Activated T-helper 1 cell treated with anti-CD3 and anti-CD28 coated beads, Interleukin-12 subunit alpha, Interleukin-12 subunit beta, Interleukin-2, Interleukin-4 antibody, amounts not matched to agents 30 ng/mL and 10 ng/mL and 1 ng/mL, durations not matched to agents 14 hours and 24 hours and 36 hours (primary cell): ENCODE measurements around the gene ZNF536. TPM values are rescaled to one million over a fixed set of nuclear protein-coding genes. Genes with fewer than 3 reads are reported as not detected.

Experiments
- DNase-seq: peaks from one replicate; pipeline ENCODE4 v3.0.0; 2021; ENCODE audit warnings: low spot score
- H3K27ac Mint-ChIP-seq: one replicate; pipeline ENCODE4 v1.8.0; 2021; ENCODE audit warnings: mild to moderate bottlenecking, mixed read lengths
- H3K27me3 Mint-ChIP-seq: one replicate; pipeline ENCODE4 v1.8.0; 2022; ENCODE audit warnings: mild to moderate bottlenecking, moderate library complexity, mixed read lengths; ENCODE audit not compliant: insufficient read depth
- H3K36me3 Mint-ChIP-seq: one replicate; pipeline ENCODE4 v1.8.0; 2021; ENCODE audit warnings: low read depth, mixed read lengths
- H3K4me1 Mint-ChIP-seq: one replicate; pipeline ENCODE4 v1.8.0; 2021; ENCODE audit warnings: low read depth, mixed read lengths
- H3K4me3 Mint-ChIP-seq: one replicate; pipeline ENCODE4 v1.8.0; 2021; ENCODE audit warnings: mild to moderate bottlenecking, moderate library complexity, mixed read lengths
- H3K9me3 Mint-ChIP-seq: one replicate; pipeline ENCODE4 v1.8.0; 2021; ENCODE audit warnings: mixed read lengths
- intact Hi-C: fragments of 100-400 bp; cut with micrococcal nuclease; formaldehyde crosslinking; loops from one replicate; pipeline ENCODE4 v1.15.1; 2024
- total RNA-seq: library from RNA; stranded (reverse); gene quantifications from 2 replicates; pipeline ENCODE4 v1.2.3, GENCODE V29; 2022

The ZNF536 gene
- total RNA-seq, 1 donor from 2014 or later, result not detected

DNA sequence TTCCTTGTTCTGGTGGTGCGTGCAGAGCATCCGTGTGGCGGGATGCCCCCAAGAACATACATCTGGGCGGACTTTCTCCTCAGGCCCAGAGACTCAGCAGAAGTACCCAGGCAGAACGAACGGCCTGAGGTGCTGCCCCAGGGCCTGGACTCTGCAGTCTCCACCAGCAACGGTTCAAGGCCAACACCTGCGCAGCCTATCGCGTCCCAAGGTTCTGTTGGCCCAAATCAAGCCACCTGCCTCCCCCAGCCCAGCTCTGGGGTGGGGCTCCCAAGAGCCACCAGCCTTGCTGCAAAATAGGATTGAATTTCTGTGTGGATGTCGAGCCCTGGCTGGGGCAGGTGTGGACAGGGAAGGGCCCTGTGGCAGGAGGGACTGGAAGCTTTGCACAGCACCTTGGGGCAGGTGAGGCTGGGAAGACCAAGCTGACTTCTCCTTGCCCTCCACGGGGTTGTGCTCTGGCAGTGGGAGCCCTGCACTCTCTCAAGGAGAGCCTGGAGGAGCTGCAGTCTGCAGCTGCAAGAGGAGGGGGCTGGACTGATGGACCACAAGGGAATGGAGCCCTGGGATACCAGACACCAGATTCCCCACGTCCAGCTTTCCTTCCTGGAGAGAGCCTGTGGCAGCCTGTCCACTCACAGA lies 146.9 kb downstream of the ZNF536 start:
- H3K36me3 Mint-ChIP-seq, result no peaks in the 10 kb centered on the region

DNA sequence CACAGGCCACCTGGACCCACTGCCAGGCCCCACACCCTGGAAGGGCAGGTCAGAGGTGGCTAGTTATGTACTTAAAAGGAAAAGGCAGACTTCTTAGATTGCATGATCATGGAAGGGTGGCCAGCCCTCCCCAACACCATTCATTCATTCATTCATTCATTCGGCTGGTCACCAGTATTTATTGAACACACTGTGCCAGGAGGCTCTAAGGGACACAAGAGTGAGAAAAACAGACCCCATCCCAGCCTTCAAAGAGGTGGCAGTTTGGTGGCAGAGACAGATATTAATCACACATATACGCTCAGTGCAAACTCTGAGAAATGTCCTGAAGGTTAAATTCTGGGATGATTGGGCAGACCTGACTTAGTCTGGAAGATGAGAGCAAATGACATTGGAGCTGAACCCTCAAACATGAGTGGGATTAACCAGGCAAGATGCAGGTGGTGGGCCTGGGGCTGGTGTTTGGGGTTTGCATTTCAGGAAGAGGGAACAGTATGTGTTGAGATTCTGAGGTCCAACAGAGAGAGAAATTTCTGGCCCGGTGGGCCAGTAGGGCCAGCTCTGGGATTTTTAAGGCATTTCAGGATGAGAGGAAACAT lies 147.5 kb downstream of the ZNF536 start:
- no peak overlapping the region for H3K27ac Mint-ChIP-seq
- intact Hi-C loops, result no loop called here
- H3K9me3 Mint-ChIP-seq, result no peaks in the 10 kb centered on the region
- no peak for DNase-seq
- H3K4me1 Mint-ChIP-seq, result no peaks in the 10 kb centered on the region
- H3K4me3 Mint-ChIP-seq, result no peak overlapping the region
- no peaks in the 10 kb centered on the region for H3K27me3 Mint-ChIP-seq
- H3K36me3 Mint-ChIP-seq, result no peaks in the 10 kb centered on the region

More for the DNA sequence above, 146.9 kb downstream of the ZNF536 start:
- DNase-seq, result no peak
- no peaks in the 10 kb centered on the region for H3K4me1 Mint-ChIP-seq
- H3K9me3 Mint-ChIP-seq, result no peaks in the 10 kb centered on the region
- H3K4me3 Mint-ChIP-seq, result no peak overlapping the region
- intact Hi-C loops, result no loop called here
- no peaks in the 10 kb centered on the region for H3K27me3 Mint-ChIP-seq
- H3K27ac Mint-ChIP-seq, result no peak overlapping the region

DNA sequence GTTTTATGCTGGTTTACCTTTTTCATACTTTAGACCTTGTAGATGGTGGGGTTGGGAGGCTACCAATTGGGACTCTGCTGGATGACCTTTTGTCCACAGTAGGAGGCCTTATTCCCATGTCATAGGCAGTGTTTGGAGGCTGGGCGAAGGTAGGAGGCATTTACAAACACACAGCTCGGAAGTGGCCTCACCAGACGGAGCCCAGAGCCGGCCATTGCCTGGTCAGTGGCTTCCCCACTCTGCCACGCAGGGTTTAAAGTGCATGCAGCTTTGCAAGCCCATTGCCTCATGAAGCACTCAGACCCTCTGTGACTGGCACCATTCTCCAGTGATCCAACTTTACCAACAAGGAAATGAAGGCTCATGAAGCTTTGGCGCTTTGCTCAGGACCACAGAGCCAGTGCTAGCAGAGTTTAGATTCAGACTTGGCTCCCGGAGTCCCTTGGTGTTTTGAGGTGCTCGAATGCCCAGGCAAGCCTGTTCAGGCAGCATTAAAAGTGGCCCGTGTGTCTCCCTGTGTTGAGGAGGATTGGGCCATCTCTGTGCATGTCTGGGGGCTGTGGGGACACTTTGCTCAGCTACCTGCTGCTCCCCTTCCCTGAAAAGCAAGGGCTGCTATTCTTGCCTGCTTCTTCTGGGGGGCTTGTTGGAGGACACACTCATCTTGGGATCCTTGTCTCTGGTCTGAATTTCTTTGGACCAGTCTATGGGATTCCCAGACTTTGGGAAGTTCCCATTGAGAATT lies 148.7 kb downstream of the ZNF536 start:
- Mint-ChIP-seq H3K27ac (no peak overlapping the region), H3K4me1 (no peaks in the 10 kb centered on the region), H3K27me3 (no peaks in the 10 kb centered on the region), H3K9me3 (no peaks in the 10 kb centered on the region), H3K36me3 (no peaks in the 10 kb centered on the region), H3K4me3 (no peak overlapping the region)
- no peak for DNase-seq
- intact Hi-C loops, result no loop called here

DNA sequence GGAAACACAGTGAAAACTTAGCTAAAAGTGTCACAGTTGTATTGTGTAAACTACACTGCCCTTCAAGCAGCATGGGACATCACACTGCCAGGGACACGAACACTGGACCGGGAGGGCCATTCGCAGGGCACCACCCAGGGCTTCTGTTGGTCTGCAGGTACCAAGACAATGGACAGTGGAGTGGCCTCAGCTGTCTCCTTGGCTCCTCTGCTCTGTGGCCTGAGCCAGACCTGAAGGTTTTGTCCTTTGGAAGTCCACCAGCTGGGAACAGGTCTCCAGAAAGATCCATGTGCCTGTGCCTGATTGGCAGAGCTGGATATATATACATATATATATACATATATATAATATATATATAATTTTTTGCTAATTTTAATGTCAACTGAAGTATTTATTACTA lies 149.8 kb downstream of the ZNF536 start:
- Mint-ChIP-seq H3K27ac (no peak overlapping the region), H3K9me3 (no peaks in the 10 kb centered on the region), H3K27me3 (no peaks in the 10 kb centered on the region), H3K36me3 (no peaks in the 10 kb centered on the region), H3K4me1 (no peaks in the 10 kb centered on the region), H3K4me3 (no peak overlapping the region)
- DNase-seq, result no peak
- intact Hi-C loops, result no loop called here

DNA sequence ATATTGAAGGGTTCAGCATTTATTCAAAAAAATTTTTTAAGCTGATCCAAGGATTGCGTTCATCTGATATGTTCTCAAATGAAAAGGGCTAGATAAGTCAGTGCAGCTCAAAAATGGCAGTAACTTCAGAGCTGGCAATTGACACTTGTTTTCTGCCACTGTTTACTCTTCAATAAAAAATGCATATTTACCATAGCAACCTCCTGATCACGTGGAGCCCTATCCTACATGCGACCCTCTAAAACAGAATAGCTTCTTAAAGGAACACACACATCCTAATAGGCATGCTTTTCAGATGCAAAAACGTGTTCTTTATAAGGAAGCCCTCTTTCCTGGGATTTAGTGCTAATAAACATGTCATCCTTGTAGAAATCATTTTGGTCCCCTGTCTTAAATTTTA lies 150.2 kb downstream of the ZNF536 start:
- intact Hi-C loops, result no loop called here
- H3K9me3 Mint-ChIP-seq, result no peaks in the 10 kb centered on the region
- no peaks in the 10 kb centered on the region for H3K4me1 Mint-ChIP-seq
- no peaks in the 10 kb centered on the region for H3K27me3 Mint-ChIP-seq
- H3K36me3 Mint-ChIP-seq, result no peaks in the 10 kb centered on the region
- H3K27ac Mint-ChIP-seq, result no peak overlapping the region
- H3K4me3 Mint-ChIP-seq, result no peak overlapping the region
- no peak for DNase-seq

DNA sequence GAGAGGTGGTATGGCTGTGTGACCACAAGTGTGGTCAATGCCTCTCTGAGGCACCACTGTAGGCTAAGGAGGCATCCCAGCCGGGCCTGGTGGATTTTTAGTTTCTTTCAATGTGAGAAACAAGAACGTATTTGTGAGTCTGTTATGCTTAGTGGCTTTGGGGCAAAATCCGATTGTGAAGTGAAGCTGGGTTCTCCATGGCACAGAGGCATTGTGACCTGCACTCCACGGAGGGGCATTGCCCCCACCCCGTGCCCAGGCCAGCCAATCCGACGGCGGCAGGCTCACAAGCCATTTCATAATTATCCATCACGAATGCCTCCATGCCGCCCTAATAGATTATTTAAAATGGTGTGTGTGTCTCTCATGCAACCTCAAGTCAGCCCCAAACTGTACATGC lies 151.6 kb downstream of the ZNF536 start:
- H3K4me3 Mint-ChIP-seq, result no peak overlapping the region
- no peak for DNase-seq
- H3K27me3 Mint-ChIP-seq, result no peaks in the 10 kb centered on the region
- no peaks in the 10 kb centered on the region for H3K36me3 Mint-ChIP-seq
- H3K4me1 Mint-ChIP-seq, result no peaks in the 10 kb centered on the region
- H3K27ac Mint-ChIP-seq, result no peak overlapping the region
- intact Hi-C loops, result no loop called here
- H3K9me3 Mint-ChIP-seq, result no peaks in the 10 kb centered on the region

DNA sequence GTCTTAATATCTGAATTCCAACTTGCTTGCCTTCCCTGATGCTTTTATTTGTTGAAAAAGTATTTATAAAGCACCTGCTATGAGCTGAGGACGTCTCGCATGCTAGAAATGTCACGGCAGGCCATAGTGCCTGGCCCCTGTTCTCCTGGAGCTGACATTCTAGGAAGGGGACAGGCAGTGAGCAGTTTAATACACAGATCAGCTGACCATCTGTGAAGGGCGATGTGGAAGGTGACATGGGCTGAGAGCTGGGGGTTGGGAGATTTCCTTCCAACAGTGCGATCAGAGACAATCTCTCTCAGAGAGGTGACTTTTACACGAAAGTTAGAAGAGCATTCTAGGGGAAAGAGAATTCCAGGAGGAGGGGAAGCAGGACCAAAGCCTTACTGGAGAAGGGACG lies 153.2 kb downstream of the ZNF536 start:
- Mint-ChIP-seq H3K4me3 (no peak overlapping the region), H3K27ac (no peak overlapping the region), H3K36me3 (no peaks in the 10 kb centered on the region), H3K27me3 (no peaks in the 10 kb centered on the region), H3K4me1 (no peaks in the 10 kb centered on the region), H3K9me3 (no peaks in the 10 kb centered on the region)
- intact Hi-C loops, result no loop called here
- DNase-seq, result no peak

DNA sequence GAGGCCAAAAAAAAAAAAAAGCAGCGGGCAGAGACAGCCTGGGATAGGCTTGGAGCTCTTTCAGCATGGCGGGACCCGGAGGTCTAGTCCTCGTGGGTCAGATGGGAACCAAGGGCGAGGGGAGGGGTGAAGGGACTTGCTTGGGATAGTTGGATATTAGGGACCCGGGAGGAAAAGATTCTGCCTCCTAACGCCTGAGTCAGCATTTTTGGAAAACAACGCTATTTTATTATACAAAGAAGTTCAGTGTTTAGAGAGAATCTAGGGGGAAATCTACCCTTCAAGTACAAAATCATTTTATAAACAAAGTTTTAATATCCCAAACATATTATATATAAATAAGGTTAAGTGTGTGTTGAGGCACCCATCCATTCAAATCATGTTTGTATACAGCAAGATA lies 156.7 kb downstream of the ZNF536 start:
- Mint-ChIP-seq H3K4me3 (no peak overlapping the region), H3K27me3 (no peaks in the 10 kb centered on the region), H3K27ac (no peak overlapping the region), H3K9me3 (no peaks in the 10 kb centered on the region), H3K4me1 (no peaks in the 10 kb centered on the region), H3K36me3 (no peaks in the 10 kb centered on the region)
- no peak for DNase-seq
- intact Hi-C loops, result no loop called here

DNA sequence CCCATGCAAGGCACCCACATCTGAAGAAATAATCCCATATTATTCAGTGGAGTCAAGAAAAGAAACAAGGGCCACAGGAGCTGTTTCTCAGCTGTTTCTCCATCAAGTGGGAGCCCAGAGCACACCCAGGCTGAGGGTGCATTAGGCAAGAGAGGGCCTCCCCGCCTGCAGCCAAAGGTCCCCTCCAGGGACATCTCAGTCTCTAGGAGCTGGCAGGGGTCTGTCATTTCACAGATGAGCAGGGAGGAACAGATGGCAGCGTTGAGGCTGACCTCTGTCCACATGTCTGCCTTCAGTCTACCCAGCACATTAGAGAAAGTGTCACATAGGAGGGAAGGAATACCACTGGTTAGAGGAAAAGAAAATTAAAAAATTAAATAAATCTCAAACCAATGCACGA lies 157.7 kb downstream of the ZNF536 start:
- DNase-seq, result no peak
- Mint-ChIP-seq H3K27ac (no peak overlapping the region), H3K4me3 (no peak overlapping the region), H3K27me3 (no peaks in the 10 kb centered on the region), H3K9me3 (no peaks in the 10 kb centered on the region), H3K36me3 (no peaks in the 10 kb centered on the region), H3K4me1 (no peaks in the 10 kb centered on the region)
- intact Hi-C loops, result no loop called here

DNA sequence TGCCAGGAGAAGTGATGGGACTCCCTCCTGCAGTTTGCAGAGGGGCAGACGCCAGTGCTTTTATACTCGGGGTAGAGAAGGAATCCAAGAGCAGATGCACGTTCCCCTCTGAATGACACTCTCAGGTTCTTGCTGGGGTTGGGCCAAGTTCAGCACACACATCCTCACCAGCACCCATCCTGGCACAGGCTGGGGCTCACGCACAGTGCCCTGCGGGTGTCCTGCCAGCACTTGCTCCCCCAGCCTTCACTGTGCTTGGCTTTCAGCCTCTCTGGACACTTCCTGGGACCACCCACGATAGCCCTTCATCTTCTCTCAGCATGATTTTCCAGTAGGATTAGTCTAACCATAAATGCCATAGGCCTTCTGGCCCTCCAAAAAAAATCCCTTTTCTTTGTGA lies 158.6 kb downstream of the ZNF536 start:
- Mint-ChIP-seq H3K27ac (no peak overlapping the region), H3K4me1 (no peaks in the 10 kb centered on the region), H3K4me3 (no peak overlapping the region), H3K36me3 (no peaks in the 10 kb centered on the region), H3K9me3 (no peaks in the 10 kb centered on the region), H3K27me3 (no peaks in the 10 kb centered on the region)
- DNase-seq, result no peak
- intact Hi-C loops, result no loop called here

DNA sequence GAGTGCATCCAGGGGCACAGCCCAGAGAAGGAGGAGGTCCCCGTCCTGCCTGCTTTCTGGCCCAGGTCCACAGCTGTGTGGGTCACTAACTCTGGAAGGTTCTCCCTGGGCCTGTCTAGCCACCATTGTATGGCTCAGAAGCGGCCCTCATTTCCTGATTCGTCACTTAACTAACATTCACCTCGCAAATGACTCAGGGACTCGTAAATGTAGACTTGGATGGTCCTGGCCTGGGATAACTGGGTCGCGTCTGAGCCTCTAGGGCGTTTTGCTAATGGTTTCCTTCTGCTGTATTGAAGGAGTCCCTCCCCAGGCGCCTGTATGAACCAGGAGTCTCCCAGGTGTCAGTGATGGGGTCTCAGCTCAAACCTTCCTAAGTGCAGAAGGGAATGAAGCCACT lies 162.8 kb downstream of the ZNF536 start:
- Mint-ChIP-seq H3K4me3 (no peak overlapping the region), H3K36me3 (no peaks in the 10 kb centered on the region), H3K9me3 (no peaks in the 10 kb centered on the region), H3K4me1 (no peaks in the 10 kb centered on the region), H3K27ac (no peak overlapping the region), H3K27me3 (no peaks in the 10 kb centered on the region)
- intact Hi-C loops, result no loop called here
- DNase-seq, result no peak

DNA sequence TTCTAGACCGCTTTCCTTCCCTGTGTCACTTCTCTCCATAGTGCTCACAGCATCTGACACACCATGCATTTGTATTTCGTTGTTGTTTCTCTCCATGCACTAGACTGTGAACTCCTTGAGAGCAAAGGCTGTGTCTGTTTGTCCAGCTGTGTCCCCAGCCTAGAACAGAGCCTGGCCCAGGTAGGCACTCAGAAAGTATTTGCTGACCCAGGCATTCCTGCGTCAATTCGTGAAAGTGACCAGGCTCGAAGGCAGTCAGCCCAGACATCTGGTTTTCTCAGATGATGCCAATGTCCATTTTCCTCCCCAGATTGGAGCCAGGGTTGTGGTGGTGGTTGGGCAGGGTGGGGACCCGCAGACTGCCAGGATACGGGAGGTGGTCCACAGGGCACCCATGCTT lies 164.8 kb downstream of the ZNF536 start:
- intact Hi-C loops, result no loop called here
- Mint-ChIP-seq H3K4me1 (no peaks in the 10 kb centered on the region), H3K27ac (no peak overlapping the region), H3K9me3 (no peaks in the 10 kb centered on the region), H3K27me3 (no peaks in the 10 kb centered on the region), H3K36me3 (no peaks in the 10 kb centered on the region), H3K4me3 (no peak overlapping the region)
- DNase-seq, result no peak

DNA sequence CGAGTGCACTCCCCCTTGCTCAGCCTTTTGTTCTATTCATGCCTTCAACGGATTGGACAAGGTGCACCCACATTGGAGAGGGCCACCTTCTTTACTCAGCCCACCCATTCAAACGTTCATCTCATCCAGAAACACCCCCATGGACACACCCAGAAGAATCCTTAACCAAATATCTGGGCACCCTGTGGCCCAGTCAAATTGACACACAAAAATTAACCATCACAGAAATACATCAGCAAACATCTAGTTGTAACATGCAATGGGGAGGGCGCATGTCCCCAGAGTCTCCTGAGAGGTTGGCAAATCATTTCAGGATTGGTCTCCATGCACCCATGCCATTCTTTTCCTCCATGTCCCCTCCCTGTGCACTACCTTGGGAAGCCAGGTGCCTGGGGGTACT lies 167.1 kb downstream of the ZNF536 start:
- intact Hi-C loops, result no loop called here
- Mint-ChIP-seq H3K4me3 (no peak overlapping the region), H3K27me3 (no peaks in the 10 kb centered on the region), H3K27ac (no peak overlapping the region), H3K9me3 (no peaks in the 10 kb centered on the region), H3K36me3 (no peaks in the 10 kb centered on the region), H3K4me1 (no peaks in the 10 kb centered on the region)
- no peak for DNase-seq
